ENCODE data around the gene MPRIP.

DNA sequence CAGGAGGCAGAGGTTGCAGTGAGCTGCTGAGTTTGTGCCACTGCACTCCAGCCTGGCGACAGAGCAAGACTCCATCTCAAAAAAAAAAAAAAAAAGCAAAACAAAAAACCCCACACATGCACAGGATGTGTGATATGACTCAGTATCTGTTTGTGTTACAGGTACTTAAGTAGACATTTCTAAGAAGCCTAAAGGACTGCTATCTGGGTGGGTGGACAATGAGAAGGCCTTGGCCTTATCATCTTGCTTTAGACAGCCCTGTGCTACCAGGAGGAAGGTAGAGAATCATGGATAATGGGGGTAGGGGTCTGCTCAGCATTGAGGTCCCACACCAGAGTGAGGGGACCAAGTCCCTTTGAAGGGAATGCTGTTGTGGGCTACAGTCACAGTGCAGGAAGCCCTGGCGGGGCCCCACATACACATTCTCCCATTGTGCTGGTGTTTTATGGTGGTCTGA lies 137.1 kb downstream of the MPRIP start:
- TF ChIP-seq, protein P1, sequence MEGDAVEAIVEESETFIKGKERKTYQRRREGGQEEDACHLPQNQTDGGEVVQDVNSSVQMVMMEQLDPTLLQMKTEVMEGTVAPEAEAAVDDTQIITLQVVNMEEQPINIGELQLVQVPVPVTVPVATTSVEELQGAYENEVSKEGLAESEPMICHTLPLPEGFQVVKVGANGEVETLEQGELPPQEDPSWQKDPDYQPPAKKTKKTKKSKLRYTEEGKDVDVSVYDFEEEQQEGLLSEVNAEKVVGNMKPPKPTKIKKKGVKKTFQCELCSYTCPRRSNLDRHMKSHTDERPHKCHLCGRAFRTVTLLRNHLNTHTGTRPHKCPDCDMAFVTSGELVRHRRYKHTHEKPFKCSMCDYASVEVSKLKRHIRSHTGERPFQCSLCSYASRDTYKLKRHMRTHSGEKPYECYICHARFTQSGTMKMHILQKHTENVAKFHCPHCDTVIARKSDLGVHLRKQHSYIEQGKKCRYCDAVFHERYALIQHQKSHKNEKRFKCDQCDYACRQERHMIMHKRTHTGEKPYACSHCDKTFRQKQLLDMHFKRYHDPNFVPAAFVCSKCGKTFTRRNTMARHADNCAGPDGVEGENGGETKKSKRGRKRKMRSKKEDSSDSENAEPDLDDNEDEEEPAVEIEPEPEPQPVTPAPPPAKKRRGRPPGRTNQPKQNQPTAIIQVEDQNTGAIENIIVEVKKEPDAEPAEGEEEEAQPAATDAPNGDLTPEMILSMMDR (IDR thresholded peaks at IDR 0.05) = no peak
- no peak for TF ChIP-seq POLR2AphosphoS5 (IDR thresholded peaks at IDR 0.05)
- TF ChIP-seq EP300 (IDR thresholded peaks at IDR 0.05) = no peak
